HG02678 (cell line): Measurements from ENCODE around the gene ZNF554.
"Not testable (repeated sequence)": the region's sequence is repeated elsewhere in the genome, so short reads cannot be mapped to it uniquely, and the experiment has no call there.

Source experiments
- ATAC-seq: cut with Tn5 transposase; IDR thresholded peaks from one replicate; pipeline ENCODE4 v1.9.1; 2021; ENCODE audit warnings: mild to moderate bottlenecking, moderate library complexity; ENCODE audit not compliant: unreplicated experiment

Gene ZNF554

GRCh38 chr19:2865334-2866100 lies 45.8 kb downstream of the ZNF554 start:
- ATAC-seq: no peak

GRCh38 chr19:2866495-2867024 lies 46.9 kb downstream of the ZNF554 start:
- no peak for ATAC-seq

GRCh38 chr19:2867025-2867991 lies 47.6 kb downstream of the ZNF554 start, which contains the start of gene ZNF556:
TSS of gene ZNF556 (plus strand) at chr19:2867335. CDS start at chr19:2867422, 87 bp downstream.
- no peak for ATAC-seq

GRCh38 chr19:2869618-2870017 lies 50.0 kb downstream of the ZNF554 start:
- ATAC-seq: no peak

GRCh38 chr19:2872175-2872574 lies 52.5 kb downstream of the ZNF554 start:
- not testable (repeated sequence) for ATAC-seq

GRCh38 chr19:2877398-2878331 lies 58.0 kb downstream of the ZNF554 start:
- no peak for ATAC-seq

- ATAC-seq: no peak
Observed at GRCh38 chr19:2883686-2884439, 64.2 kb downstream of the ZNF554 start.

GRCh38 chr19:2885736-2886135 lies 66.1 kb downstream of the ZNF554 start:
- no peak for ATAC-seq
